RWPE2 (cell line): ENCODE results near the gene SNX6.
"Not testable (repeated sequence)": the region's sequence is repeated elsewhere in the genome, so short reads cannot be mapped to it uniquely, and the experiment has no call there.

Experiments
- ATAC-seq: fragments of 200-7000 bp; cut with Tn5 transposase; 3 replicates; pipeline ENCODE4 v1.9.1; 2021; ENCODE audit warnings: low read depth
- DNase-seq: peaks from one replicate; pipeline ENCODE4 v3.0.0-alpha.2; 2020; ENCODE audit warnings: low spot score
- H3K27ac ChIP-seq: fragments of 450-650 bp; 2 replicates; pipeline ENCODE4 v1.5.1; 2017; ENCODE audit warnings: mild to moderate bottlenecking; ENCODE audit not compliant: poor library complexity, severe bottlenecking
- H3K27me3 ChIP-seq: fragments of 250-450 bp; sonication (Bioruptor Pico); 2 replicates; pipeline ENCODE4 v1.5.1; 2021; ENCODE audit warnings: mild to moderate bottlenecking, moderate library complexity; ENCODE audit not compliant: insufficient read depth, poor library complexity, severe bottlenecking
- H3K36me3 ChIP-seq: fragments of 250-450 bp; sonication (Bioruptor Pico); 2 replicates; pipeline ENCODE4 v1.5.1; 2020; ENCODE audit warnings: low read depth, mild to moderate bottlenecking, moderate library complexity
- H3K4me1 ChIP-seq: fragments of 250-450 bp; sonication (Bioruptor Pico); 2 replicates; pipeline ENCODE4 v1.5.1; 2021; ENCODE audit warnings: mild to moderate bottlenecking, moderate library complexity; ENCODE audit not compliant: insufficient read depth, poor library complexity, severe bottlenecking
- H3K4me3 ChIP-seq: fragments of 250-450 bp; sonication (Bioruptor Pico); 2 replicates; pipeline ENCODE4 v1.5.1; 2021; ENCODE audit warnings: mild to moderate bottlenecking, moderate library complexity; ENCODE audit not compliant: severe bottlenecking
- H3K9me3 ChIP-seq: fragments of 250-450 bp; sonication (Bioruptor Pico); 2 replicates; pipeline ENCODE4 v1.5.1; 2021; ENCODE audit warnings: mild to moderate bottlenecking, moderate library complexity; ENCODE audit not compliant: severe bottlenecking
- TF ChIP-seq, protein P1 (sequence below): fragments of 450-650 bp; IDR thresholded peaks from one replicate; pipeline ENCODE4 v1.5.1; 2017; ENCODE audit warnings: mild to moderate bottlenecking, moderate library complexity; ENCODE audit not compliant: poor library complexity, severe bottlenecking

Gene SNX6

DNA sequence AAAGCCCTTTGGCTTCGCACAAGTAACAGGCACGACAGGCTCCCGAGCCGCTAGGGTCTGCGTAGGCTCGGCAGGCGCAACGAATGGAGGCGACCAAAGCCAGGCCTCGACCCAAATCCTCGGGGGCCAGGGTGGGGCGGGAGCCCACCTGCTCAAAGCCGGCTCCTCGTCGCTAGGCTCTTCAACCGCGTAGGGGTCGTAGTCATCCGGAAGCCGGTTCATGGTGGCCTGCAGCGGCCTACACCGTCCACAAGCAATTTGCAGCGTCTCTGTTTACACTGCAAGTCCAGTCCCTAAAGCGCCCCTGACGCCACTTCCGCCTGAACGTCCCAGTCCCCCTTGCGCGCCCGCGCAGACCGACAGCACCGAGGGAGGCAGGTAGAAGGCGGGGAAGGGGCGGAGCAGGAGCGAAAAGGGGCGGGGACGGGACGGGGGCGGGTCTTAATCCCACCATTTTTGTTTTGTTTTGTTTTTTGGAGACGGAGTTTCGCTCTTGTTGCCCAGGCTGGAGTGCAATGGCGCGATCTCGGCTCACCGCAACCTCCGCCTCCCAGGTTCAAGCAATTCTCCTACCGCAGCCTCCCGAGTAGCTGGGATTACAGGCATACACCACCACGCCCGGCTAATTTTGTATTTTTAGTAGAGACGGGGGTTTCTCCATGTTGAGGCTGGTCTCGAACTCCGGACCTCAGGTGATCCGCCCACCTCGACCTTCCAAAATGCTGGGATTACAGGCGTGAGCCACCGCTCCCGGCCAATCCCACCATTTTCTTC is 90.4 kb downstream of the SNX6 start, which contains the start of gene EAPP:
EAPP (minus strand) TSS at position 295 of the 774 bp plus-strand sequence; CDS start at position 222, 73 bp downstream.
- ATAC-seq = peak; percentile 98
- peak within 1 kb of the TSS; percentile 83 for H3K4me3 ChIP-seq
- TF ChIP-seq, protein P1, sequence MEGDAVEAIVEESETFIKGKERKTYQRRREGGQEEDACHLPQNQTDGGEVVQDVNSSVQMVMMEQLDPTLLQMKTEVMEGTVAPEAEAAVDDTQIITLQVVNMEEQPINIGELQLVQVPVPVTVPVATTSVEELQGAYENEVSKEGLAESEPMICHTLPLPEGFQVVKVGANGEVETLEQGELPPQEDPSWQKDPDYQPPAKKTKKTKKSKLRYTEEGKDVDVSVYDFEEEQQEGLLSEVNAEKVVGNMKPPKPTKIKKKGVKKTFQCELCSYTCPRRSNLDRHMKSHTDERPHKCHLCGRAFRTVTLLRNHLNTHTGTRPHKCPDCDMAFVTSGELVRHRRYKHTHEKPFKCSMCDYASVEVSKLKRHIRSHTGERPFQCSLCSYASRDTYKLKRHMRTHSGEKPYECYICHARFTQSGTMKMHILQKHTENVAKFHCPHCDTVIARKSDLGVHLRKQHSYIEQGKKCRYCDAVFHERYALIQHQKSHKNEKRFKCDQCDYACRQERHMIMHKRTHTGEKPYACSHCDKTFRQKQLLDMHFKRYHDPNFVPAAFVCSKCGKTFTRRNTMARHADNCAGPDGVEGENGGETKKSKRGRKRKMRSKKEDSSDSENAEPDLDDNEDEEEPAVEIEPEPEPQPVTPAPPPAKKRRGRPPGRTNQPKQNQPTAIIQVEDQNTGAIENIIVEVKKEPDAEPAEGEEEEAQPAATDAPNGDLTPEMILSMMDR = peak; percentile 6
- peaks cover 27% of the 10 kb centered on the region for H3K36me3 ChIP-seq
- DNase-seq = peak; percentile 99
- H3K4me1 ChIP-seq = peaks cover 11% of the 10 kb centered on the region
- no peaks in the 10 kb centered on the region for H3K27me3 ChIP-seq
- no peaks in the 10 kb centered on the region for H3K9me3 ChIP-seq
- peak within 1 kb of the TSS; percentile 42 for H3K27ac ChIP-seq

DNA sequence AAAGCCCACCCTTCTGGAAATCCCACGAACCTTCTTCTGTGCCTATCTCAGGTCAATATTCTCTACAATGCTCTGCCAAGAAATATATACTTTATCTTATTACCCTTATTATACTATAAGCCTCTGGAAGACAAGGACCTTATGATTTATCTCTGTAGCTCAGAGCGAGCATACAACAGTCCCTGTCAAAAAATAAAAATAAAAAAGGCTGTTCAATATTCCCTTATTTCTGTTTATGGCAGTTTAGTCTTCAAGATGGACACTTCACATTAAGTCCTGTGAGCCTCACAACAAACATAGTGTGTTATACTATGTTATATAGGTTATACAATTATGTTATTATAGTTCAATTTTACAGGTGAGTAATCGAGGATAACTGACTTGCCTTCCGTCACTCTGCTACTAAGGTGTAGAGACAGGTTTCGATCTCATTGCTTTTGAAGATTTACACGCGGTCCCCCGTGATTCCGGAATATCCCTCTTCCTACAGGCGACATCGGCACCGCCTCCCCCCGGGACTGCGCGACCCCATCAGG is 91.0 kb downstream of the SNX6 start:
- H3K9me3 ChIP-seq = no peaks in the 10 kb centered on the region
- TF ChIP-seq, protein P1 = no peak
- peak overlapping the region; percentile 83 for H3K4me3 ChIP-seq
- H3K27me3 ChIP-seq = no peaks in the 10 kb centered on the region
- ATAC-seq (peak; percentile 7; the same call in 2 of the 3 replicates), DNase-seq (no peak)
- peak overlapping the region; percentile 42 for H3K27ac ChIP-seq
- H3K36me3 ChIP-seq = peaks cover 30% of the 10 kb centered on the region
- peaks cover 11% of the 10 kb centered on the region for H3K4me1 ChIP-seq

DNA sequence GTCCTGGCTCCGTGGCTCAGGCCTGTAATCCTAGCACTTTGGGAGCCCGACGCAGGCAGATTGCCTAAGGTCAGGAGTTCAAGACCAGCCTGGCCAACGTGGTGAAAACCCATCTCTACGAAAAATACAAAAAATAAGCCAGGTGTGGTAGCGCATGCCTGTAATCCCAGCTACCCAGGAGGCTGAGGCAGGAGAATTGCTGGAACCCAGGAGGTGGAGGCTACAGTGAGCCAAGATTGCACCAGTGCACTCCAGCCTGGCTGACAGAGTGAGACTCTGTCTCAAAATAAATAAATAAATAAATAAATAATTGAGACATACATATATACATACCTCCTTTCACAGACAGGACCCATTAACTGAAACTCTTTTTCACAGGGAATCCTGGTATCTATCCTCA is 91.9 kb downstream of the SNX6 start:
- H3K27ac ChIP-seq, H3K27me3 ChIP-seq, H3K9me3 ChIP-seq, ATAC-seq, DNase-seq: not testable (repeated sequence)
- H3K36me3 ChIP-seq = peaks cover 39% of the 10 kb centered on the region
- peaks cover 11% of the 10 kb centered on the region for H3K4me1 ChIP-seq
- H3K4me3 ChIP-seq = peak overlapping the region; percentile 83

DNA sequence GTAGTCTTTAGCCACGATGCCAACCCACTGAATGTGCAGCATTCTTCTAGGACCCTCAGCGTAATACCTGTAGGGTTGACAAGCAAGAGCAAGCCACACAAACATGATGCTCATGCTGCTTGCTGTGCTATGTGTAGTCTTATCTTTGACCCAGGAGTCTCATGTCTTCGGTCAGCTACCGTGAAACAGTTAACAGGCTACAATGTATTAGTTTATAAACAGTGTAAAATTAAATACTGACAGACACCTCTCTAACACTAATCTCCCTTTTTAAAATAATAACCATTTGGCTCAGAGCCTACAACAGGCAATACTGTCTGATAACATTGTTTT is 92.3 kb downstream of the SNX6 start:
- no peak overlapping the region for H3K4me3 ChIP-seq
- H3K9me3 ChIP-seq = no peaks in the 10 kb centered on the region
- ATAC-seq (no peak), DNase-seq (no peak)
- H3K4me1 ChIP-seq = peaks cover 11% of the 10 kb centered on the region
- peaks cover 43% of the 10 kb centered on the region for H3K36me3 ChIP-seq
- H3K27ac ChIP-seq = no peak overlapping the region
- TF ChIP-seq, protein P1 = no peak
- no peaks in the 10 kb centered on the region for H3K27me3 ChIP-seq

DNA sequence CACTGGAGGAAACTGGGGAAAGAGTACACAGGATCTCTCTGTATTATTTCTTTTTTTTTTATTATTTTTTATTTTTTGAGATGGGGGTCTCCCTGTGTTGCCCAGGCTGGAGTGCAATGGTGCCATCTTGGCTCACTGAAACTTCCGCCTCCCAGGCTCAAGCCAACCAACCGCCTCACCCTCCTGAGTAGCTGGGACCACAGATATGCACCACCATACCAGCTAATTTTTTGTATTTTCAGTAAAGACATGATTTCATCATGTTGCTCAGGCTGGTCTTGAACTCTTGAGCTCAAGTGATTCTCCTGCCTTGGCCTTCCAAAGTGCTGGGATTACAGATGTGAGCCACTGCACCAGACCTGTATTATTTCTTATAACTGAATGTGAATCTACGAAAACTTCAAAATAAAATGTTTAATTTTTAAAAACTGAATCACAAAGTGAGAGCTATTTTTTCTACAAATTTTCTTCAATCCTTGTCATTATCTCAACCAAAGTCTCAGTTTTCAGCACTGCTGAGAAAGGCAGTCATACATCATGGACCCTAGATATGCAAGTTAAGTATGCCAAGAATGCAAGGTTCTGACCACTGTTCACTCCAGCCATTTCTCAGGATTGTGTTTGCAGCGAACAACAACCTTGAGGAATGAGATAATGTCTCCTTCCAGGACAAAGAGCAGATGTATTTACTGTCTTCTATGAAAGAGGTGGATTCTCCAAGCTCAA is 92.8 kb downstream of the SNX6 start:
- no peak for DNase-seq
- H3K4me1 ChIP-seq = peaks cover 11% of the 10 kb centered on the region
- H3K4me3 ChIP-seq = no peak overlapping the region
- TF ChIP-seq, protein P1 = no peak
- no peak overlapping the region for H3K27ac ChIP-seq
- no peaks in the 10 kb centered on the region for H3K9me3 ChIP-seq
- peaks cover 44% of the 10 kb centered on the region for H3K36me3 ChIP-seq
- no peaks in the 10 kb centered on the region for H3K27me3 ChIP-seq
- ATAC-seq = no peak
